GM23338 (cell line): Measurements from ENCODE around the gene BICRAL. TPM values are rescaled to one million over a fixed set of nuclear protein-coding genes. Genes with fewer than 3 reads are reported as not detected.

Experiments used
- ATAC-seq: fragments of 200-7000 bp; cut with Tn5 transposase; 3 replicates; pipeline ENCODE4 v1.9.1; 2020
- DNase-seq: peaks from one replicate; pipeline ENCODE4 v3.0.0-alpha.2; 2015; ENCODE audit warnings: low spot score
- H2AFZ ChIP-seq: fragments of 200-600 bp; sonication (generic); 2 replicates; pipeline ENCODE4 v1.8.0; 2016; ENCODE audit warnings: antibody characterized with exemption, mild to moderate bottlenecking, moderate library complexity
- H3F3A ChIP-seq: fragments of 200-600 bp; sonication (generic); replicated peaks from 2 replicates; pipeline ENCODE4 v1.8.0; 2017; ENCODE audit warnings: antibody characterized with exemption, mixed run types, low read depth
- H3K27ac ChIP-seq: fragments of 200-600 bp; sonication (generic); 2 replicates; pipeline ENCODE4 v1.6.1; 2016; ENCODE audit warnings: low read depth
- H3K27me3 ChIP-seq: fragments of 200-600 bp; sonication (generic); 2 replicates; pipeline ENCODE4 v1.8.0; 2016; ENCODE audit warnings: mild to moderate bottlenecking, mixed run types, moderate library complexity; ENCODE audit not compliant: insufficient read depth
- H3K36me3 ChIP-seq: fragments of 200-600 bp; sonication (generic); 2 replicates; pipeline ENCODE4 v1.8.0; 2016; ENCODE audit warnings: mild to moderate bottlenecking; ENCODE audit not compliant: insufficient read depth
- H3K4me1 ChIP-seq: fragments of 200-600 bp; sonication (generic); 2 replicates; pipeline ENCODE4 v1.8.0; 2016; ENCODE audit warnings: mild to moderate bottlenecking, moderate library complexity; ENCODE audit not compliant: insufficient read depth
- H3K4me2 ChIP-seq: fragments of 200-600 bp; sonication (generic); 2 replicates; pipeline ENCODE4 v1.7.1; 2017; ENCODE audit warnings: mixed run types
- H3K4me3 ChIP-seq: fragments of 200-600 bp; sonication (generic); 2 replicates; pipeline ENCODE4 v1.6.1; 2016; ENCODE audit warnings: mixed run types
- H3K79me2 ChIP-seq: fragments of 200-600 bp; sonication (generic); replicated peaks from 2 replicates; pipeline ENCODE4 v1.8.0; 2017; ENCODE audit warnings: mild to moderate bottlenecking; ENCODE audit not compliant: insufficient read depth
- H3K9me2 ChIP-seq: fragments of 200-600 bp; sonication (generic); 2 replicates; pipeline ENCODE4 v1.8.0; 2017; ENCODE audit not compliant: insufficient read depth
- H4K20me1 ChIP-seq: fragments of 200-600 bp; sonication (generic); replicated peaks from 2 replicates; pipeline ENCODE4 v1.8.0; 2017; ENCODE audit warnings: mild to moderate bottlenecking; ENCODE audit not compliant: insufficient read depth
- H3K27ac Mint-ChIP-seq: 2 replicates; pipeline ENCODE4 v1.8.0; 2020; ENCODE audit warnings: inconsistent platforms, mild to moderate bottlenecking, moderate library complexity, mixed read lengths
- H3K27me3 Mint-ChIP-seq: 3 replicates; pipeline ENCODE4 v1.8.0; 2022; ENCODE audit warnings: low read depth, mild to moderate bottlenecking, moderate library complexity, mixed read lengths, inconsistent platforms; ENCODE audit not compliant: insufficient read depth, poor library complexity
- H3K36me3 Mint-ChIP-seq: 3 replicates; pipeline ENCODE4 v1.8.0; 2021; ENCODE audit warnings: low read depth, mild to moderate bottlenecking, inconsistent platforms, moderate library complexity, mixed read lengths
- H3K4me1 Mint-ChIP-seq: 3 replicates; pipeline ENCODE4 v1.8.0; 2020; ENCODE audit warnings: mild to moderate bottlenecking, inconsistent platforms, mixed read lengths
- H3K4me3 Mint-ChIP-seq: 3 replicates; pipeline ENCODE4 v1.8.0; 2021; ENCODE audit warnings: moderate library complexity, mild to moderate bottlenecking, inconsistent platforms, mixed read lengths
- H3K9me3 Mint-ChIP-seq: 3 replicates; pipeline ENCODE4 v1.8.0; 2020; ENCODE audit warnings: moderate library complexity, mild to moderate bottlenecking, inconsistent platforms, mixed read lengths
- CREB1 ChIP-seq: fragments of 250-450 bp; sonication (Bioruptor Pico); IDR thresholded peaks from 2 replicates; pipeline ENCODE4 v1.5.0; 2020; ENCODE audit warnings: low read depth, mild to moderate bottlenecking, moderate library complexity
- EZH2 ChIP-seq: fragments of 200-600 bp; sonication (generic); IDR thresholded peaks from one replicate; pipeline ENCODE4 v1.8.0; 2017; ENCODE audit warnings: antibody characterized with exemption, mild to moderate bottlenecking, low read depth; ENCODE audit not compliant: unreplicated experiment
- EZH2phosphoT487 ChIP-seq: fragments of 200-600 bp; sonication (generic); IDR thresholded peaks from one replicate; pipeline ENCODE4 v1.8.1; 2018; ENCODE audit warnings: antibody characterized with exemption; ENCODE audit not compliant: unreplicated experiment
- POLR2AphosphoS5 ChIP-seq: IDR thresholded peaks from 2 replicates; pipeline ENCODE4 v1.6.1; 2016; ENCODE audit warnings: antibody characterized with exemption, low read depth
- STAT1 ChIP-seq: IDR thresholded peaks from one replicate; pipeline ENCODE4 v1.6.1; 2016; ENCODE audit warnings: antibody characterized with exemption; ENCODE audit not compliant: unreplicated experiment
- ZNF114 ChIP-seq: fragments of 250-450 bp; sonication (Bioruptor Pico); IDR thresholded peaks from 2 replicates; pipeline ENCODE4 v1.5.0; 2020; ENCODE audit warnings: mild to moderate bottlenecking, moderate library complexity
- ZNF331 ChIP-seq: fragments of 250-450 bp; sonication (Bioruptor Pico); IDR thresholded peaks from 2 replicates; pipeline ENCODE4 v1.5.0; 2020; ENCODE audit warnings: low read depth, mild to moderate bottlenecking, moderate library complexity
- polyA plus RNA-seq: library from polyadenylated mRNA; unstranded; fragments of >200 nt; fragmentation: Nextera tagmentation; extraction: Ambion mirVana; gene quantifications from 2 replicates; pipeline ENCODE4 v1.2.1, GENCODE V29; 2016
- total RNA-seq: library from RNA; depleted of rRNA; stranded (reverse); fragments of >200 nt; shearing (Covaris generic); gene quantifications from 2 replicates; pipeline ENCODE4 v1.2.3, GENCODE V29; 2014
- TF ChIP-seq, protein P1 (sequence below): fragments of 250-450 bp; sonication (Bioruptor Pico); IDR thresholded peaks from 2 replicates; pipeline ENCODE4 v1.5.0; 2020; ENCODE audit warnings: mild to moderate bottlenecking, moderate library complexity
- TF ChIP-seq, protein P2 (sequence below), 2 experiments: fragments of 200-600 bp in 1 of 2; sonication (generic) in 1 of 2; conservative IDR thresholded peaks; 2 replicates each; pipeline versions ENCODE4 v1.5.1 to v1.6.1; 2016 to 2017; ENCODE audit warnings: antibody characterized with exemption in 2 of 2, low read depth in 2 of 2, mild to moderate bottlenecking in 2 of 2, moderate library complexity in 1 of 2
- TF ChIP-seq, protein P3 (sequence below): IDR thresholded peaks from one replicate; pipeline ENCODE4 v1.6.1; 2018; ENCODE audit warnings: antibody characterized with exemption; ENCODE audit not compliant: unreplicated experiment

Gene BICRAL
- total and polyA plus RNA-seq, 2 experiments from 2014 or later = 3.4 to 11.7 TPM

DNA sequence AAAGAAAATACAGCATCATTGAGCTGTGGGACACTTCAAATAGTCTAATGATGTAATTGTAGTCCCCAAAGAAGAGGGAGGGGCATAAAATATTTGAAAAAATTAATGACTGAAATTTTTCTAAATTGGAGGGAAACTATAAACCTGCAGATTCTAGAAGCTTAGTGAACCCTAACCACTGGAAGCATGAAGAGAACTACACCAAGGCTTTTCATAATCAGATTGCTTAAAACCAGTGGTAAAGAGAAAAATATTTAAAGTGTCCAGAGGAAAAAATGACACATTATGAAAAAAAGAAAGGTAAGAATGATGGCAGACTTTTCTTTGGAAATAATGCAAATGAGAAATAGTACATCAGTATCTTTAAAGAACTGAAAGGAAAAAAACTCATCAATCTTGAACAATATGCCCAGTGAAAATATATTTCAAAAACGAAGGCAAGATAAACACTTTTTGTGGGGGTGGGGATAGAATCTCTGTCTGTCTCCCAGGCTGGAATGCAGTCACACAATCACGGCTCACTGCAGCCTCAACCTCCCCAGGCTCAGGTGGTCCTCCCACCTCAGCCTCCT lies 31.3 kb downstream of the BICRAL start:
- H3K9me3 Mint-ChIP-seq = no peaks in the 10 kb centered on the region
- H3K4me1 Mint-ChIP-seq = peaks cover 3% of the 10 kb centered on the region
- H3F3A ChIP-seq = no peaks in the 10 kb centered on the region
- no peak overlapping the region for H3K4me3 Mint-ChIP-seq
- no peaks in the 10 kb centered on the region for H3K36me3 ChIP-seq
- H3K27ac ChIP-seq = no peak overlapping the region
- H3K27me3 ChIP-seq = no peaks in the 10 kb centered on the region
- no peaks in the 10 kb centered on the region for H3K4me1 ChIP-seq
- DNase-seq = no peak
- no peak overlapping the region for H3K27ac Mint-ChIP-seq
- H3K4me3 ChIP-seq = no peak overlapping the region
- no peak overlapping the region for H2AFZ ChIP-seq
- H3K9me2 ChIP-seq = no peaks in the 10 kb centered on the region
- H4K20me1 ChIP-seq = no peaks in the 10 kb centered on the region
- no peak for ATAC-seq
- TF ChIP-seq ZNF331 (CRISPR knock-in tag) = no peak
- H3K36me3 Mint-ChIP-seq = no peaks in the 10 kb centered on the region
- H3K4me2 ChIP-seq = no peak overlapping the region
- H3K79me2 ChIP-seq = no peaks in the 10 kb centered on the region
- peaks cover 2% of the 10 kb centered on the region for H3K27me3 Mint-ChIP-seq

DNA sequence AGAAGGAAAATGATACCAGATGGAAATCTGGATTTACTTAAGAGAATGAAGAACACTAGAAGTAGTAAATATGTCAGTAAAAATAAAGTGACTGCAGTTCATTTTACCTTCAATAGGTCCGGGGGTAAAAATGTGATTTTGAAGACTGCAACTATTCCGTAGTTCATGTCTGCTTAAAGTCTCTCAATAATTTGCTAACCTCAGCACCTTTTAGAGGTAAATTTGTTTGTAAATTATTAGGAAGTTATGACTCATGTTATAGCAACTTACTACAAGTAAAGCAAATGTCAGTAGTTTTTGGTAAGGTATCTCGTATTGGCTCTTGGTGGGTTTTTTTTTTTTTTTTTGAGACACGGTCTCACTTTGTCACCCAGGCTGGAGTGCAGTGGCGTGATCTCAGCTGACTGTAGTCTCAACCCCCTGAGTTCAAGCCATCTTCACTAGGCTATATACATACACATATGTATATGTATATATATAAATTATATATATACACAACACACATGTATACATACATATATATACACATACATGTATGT lies 32.1 kb downstream of the BICRAL start:
- H3K9me2 ChIP-seq = no peaks in the 10 kb centered on the region
- H3K27ac Mint-ChIP-seq = no peak overlapping the region
- peaks cover 10% of the 10 kb centered on the region for H3K4me1 Mint-ChIP-seq
- H3K27ac ChIP-seq = no peak overlapping the region
- H3K79me2 ChIP-seq = no peaks in the 10 kb centered on the region
- no peak for ATAC-seq
- no peaks in the 10 kb centered on the region for H3K27me3 ChIP-seq
- no peaks in the 10 kb centered on the region for H3K9me3 Mint-ChIP-seq
- no peak overlapping the region for H3K4me2 ChIP-seq
- H3K4me1 ChIP-seq = peaks cover 7% of the 10 kb centered on the region; the same call in 1 of the 2 replicates
- peaks cover 2% of the 10 kb centered on the region for H3K27me3 Mint-ChIP-seq
- H2AFZ ChIP-seq = no peak overlapping the region
- no peaks in the 10 kb centered on the region for H3F3A ChIP-seq
- no peaks in the 10 kb centered on the region for H3K36me3 Mint-ChIP-seq
- no peaks in the 10 kb centered on the region for H4K20me1 ChIP-seq
- no peaks in the 10 kb centered on the region for H3K36me3 ChIP-seq
- H3K4me3 Mint-ChIP-seq = no peak overlapping the region
- DNase-seq = no peak
- H3K4me3 ChIP-seq = no peak overlapping the region
- TF ChIP-seq EZH2 = no peak
- no peak for TF ChIP-seq ZNF114 (CRISPR knock-in tag)
- TF ChIP-seq EZH2phosphoT487 = no peak
- TF ChIP-seq CREB1 = no peak
- TF ChIP-seq, protein P1, sequence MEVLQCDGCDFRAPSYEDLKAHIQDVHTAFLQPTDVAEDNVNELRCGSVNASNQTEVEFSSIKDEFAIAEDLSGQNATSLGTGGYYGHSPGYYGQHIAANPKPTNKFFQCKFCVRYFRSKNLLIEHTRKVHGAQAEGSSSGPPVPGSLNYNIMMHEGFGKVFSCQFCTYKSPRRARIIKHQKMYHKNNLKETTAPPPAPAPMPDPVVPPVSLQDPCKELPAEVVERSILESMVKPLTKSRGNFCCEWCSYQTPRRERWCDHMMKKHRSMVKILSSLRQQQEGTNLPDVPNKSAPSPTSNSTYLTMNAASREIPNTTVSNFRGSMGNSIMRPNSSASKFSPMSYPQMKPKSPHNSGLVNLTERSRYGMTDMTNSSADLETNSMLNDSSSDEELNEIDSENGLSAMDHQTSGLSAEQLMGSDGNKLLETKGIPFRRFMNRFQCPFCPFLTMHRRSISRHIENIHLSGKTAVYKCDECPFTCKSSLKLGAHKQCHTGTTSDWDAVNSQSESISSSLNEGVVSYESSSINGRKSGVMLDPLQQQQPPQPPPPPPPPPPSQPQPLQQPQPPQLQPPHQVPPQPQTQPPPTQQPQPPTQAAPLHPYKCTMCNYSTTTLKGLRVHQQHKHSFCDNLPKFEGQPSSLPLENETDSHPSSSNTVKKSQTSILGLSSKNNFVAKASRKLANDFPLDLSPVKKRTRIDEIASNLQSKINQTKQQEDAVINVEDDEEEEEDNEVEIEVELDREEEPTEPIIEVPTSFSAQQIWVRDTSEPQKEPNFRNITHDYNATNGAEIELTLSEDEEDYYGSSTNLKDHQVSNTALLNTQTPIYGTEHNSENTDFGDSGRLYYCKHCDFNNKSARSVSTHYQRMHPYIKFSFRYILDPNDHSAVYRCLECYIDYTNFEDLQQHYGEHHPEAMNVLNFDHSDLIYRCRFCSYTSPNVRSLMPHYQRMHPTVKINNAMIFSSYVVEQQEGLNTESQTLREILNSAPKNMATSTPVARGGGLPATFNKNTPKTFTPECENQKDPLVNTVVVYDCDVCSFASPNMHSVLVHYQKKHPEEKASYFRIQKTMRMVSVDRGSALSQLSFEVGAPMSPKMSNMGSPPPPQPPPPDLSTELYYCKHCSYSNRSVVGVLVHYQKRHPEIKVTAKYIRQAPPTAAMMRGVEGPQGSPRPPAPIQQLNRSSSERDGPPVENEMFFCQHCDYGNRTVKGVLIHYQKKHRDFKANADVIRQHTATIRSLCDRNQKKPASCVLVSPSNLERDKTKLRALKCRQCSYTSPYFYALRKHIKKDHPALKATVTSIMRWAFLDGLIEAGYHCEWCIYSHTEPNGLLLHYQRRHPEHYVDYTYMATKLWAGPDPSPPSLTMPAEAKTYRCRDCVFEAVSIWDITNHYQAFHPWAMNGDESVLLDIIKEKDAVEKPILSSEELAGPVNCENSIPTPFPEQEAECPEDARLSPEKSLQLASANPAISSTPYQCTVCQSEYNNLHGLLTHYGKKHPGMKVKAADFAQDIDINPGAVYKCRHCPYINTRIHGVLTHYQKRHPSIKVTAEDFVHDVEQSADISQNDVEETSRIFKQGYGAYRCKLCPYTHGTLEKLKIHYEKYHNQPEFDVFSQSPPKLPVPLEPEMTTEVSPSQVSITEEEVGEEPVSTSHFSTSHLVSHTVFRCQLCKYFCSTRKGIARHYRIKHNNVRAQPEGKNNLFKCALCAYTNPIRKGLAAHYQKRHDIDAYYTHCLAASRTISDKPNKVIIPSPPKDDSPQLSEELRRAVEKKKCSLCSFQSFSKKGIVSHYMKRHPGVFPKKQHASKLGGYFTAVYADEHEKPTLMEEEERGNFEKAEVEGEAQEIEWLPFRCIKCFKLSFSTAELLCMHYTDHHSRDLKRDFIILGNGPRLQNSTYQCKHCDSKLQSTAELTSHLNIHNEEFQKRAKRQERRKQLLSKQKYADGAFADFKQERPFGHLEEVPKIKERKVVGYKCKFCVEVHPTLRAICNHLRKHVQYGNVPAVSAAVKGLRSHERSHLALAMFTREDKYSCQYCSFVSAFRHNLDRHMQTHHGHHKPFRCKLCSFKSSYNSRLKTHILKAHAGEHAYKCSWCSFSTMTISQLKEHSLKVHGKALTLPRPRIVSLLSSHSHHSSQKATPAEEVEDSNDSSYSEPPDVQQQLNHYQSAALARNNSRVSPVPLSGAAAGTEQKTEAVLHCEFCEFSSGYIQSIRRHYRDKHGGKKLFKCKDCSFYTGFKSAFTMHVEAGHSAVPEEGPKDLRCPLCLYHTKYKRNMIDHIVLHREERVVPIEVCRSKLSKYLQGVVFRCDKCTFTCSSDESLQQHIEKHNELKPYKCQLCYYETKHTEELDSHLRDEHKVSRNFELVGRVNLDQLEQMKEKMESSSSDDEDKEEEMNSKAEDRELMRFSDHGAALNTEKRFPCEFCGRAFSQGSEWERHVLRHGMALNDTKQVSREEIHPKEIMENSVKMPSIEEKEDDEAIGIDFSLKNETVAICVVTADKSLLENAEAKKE (CRISPR knock-in tag) = no peak
- TF ChIP-seq ZNF331 (CRISPR knock-in tag) = no peak
- TF ChIP-seq, protein P2, sequence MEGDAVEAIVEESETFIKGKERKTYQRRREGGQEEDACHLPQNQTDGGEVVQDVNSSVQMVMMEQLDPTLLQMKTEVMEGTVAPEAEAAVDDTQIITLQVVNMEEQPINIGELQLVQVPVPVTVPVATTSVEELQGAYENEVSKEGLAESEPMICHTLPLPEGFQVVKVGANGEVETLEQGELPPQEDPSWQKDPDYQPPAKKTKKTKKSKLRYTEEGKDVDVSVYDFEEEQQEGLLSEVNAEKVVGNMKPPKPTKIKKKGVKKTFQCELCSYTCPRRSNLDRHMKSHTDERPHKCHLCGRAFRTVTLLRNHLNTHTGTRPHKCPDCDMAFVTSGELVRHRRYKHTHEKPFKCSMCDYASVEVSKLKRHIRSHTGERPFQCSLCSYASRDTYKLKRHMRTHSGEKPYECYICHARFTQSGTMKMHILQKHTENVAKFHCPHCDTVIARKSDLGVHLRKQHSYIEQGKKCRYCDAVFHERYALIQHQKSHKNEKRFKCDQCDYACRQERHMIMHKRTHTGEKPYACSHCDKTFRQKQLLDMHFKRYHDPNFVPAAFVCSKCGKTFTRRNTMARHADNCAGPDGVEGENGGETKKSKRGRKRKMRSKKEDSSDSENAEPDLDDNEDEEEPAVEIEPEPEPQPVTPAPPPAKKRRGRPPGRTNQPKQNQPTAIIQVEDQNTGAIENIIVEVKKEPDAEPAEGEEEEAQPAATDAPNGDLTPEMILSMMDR (conservative IDR thresholded peaks at IDR 0.05; ENCODE audit: low read depth in 2 of 2) = no peak
- no peak for TF ChIP-seq POLR2AphosphoS5
- TF ChIP-seq, protein P3, sequence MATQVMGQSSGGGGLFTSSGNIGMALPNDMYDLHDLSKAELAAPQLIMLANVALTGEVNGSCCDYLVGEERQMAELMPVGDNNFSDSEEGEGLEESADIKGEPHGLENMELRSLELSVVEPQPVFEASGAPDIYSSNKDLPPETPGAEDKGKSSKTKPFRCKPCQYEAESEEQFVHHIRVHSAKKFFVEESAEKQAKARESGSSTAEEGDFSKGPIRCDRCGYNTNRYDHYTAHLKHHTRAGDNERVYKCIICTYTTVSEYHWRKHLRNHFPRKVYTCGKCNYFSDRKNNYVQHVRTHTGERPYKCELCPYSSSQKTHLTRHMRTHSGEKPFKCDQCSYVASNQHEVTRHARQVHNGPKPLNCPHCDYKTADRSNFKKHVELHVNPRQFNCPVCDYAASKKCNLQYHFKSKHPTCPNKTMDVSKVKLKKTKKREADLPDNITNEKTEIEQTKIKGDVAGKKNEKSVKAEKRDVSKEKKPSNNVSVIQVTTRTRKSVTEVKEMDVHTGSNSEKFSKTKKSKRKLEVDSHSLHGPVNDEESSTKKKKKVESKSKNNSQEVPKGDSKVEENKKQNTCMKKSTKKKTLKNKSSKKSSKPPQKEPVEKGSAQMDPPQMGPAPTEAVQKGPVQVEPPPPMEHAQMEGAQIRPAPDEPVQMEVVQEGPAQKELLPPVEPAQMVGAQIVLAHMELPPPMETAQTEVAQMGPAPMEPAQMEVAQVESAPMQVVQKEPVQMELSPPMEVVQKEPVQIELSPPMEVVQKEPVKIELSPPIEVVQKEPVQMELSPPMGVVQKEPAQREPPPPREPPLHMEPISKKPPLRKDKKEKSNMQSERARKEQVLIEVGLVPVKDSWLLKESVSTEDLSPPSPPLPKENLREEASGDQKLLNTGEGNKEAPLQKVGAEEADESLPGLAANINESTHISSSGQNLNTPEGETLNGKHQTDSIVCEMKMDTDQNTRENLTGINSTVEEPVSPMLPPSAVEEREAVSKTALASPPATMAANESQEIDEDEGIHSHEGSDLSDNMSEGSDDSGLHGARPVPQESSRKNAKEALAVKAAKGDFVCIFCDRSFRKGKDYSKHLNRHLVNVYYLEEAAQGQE = no peak
- TF ChIP-seq STAT1 = no peak
